GM18867 (cell line): ENCODE data around the gene PROCR.
"Not testable (repeated sequence)": the region's sequence is repeated elsewhere in the genome, so short reads cannot be mapped to it uniquely, and the experiment has no call there.

Experiments
- ATAC-seq: cut with Tn5 transposase; IDR thresholded peaks from one replicate; pipeline ENCODE4 v1.9.1; 2021; ENCODE audit warnings: mild to moderate bottlenecking, moderate library complexity; ENCODE audit not compliant: unreplicated experiment

Gene PROCR

DNA sequence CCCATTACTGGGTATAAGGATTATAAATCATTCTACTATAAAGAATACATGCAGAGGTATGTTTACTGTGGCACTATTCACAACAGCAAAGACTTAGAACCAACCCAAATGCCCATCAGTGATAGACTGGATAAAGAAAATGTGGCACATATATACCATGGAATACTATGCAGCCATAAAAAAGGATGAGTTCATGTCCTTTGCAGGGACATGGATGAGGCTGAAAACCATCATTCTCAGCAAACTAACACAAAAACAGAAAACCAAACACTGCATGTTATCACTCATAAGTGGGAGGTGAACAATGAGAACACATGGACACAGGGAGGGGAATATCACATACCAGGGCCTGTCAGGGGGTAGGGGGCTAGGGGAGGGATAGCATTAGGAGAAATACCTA, 7.3 kb upstream of the PROCR start:
- ATAC-seq, result not testable (repeated sequence)

DNA sequence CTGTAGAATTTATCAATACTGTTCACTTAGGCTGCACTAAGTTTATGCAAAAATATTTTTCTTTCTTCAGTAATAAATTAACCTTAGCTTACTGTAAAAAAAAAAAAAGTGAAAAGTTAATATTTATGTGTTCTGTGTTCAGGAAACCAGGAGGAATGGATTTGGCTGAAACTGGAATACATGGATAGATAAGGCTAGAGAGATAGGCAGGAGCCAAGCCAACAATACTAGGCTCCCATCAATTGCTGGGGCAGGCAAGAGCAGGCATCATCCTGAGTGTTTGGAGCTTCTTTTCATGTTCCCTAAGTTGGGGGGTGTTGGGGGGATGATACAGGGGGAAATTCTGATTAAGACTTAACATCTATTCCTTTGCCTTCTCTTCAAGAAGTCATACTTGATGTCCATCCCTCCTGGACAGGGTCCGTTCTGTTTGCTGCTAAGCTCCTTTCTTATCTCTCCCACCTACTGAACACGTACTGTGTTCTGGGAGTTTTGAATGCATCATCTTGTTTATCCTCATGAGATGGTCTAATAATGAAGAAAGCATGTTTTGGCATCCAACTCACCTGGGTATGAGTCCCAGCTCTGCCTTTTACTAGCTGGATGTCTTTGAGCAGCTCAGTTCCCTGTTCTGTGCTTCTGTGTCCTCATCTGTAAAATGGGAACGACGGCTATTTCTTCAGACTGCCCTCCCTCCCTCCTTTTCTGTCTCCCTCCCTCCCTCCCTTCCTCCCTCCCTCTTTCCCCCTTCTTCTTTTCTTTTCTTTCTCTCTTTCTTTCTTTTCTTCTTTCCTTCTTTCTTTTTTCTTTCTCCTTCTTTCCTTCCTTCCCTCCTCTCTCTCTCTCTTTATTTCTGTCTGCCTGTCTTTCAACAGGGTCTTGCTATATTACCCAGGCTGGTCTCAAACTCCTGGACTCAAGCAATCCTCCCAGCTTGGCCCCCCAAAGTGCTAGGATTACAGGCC, 6.4 kb upstream of the PROCR start:
- ATAC-seq, result no peak

DNA sequence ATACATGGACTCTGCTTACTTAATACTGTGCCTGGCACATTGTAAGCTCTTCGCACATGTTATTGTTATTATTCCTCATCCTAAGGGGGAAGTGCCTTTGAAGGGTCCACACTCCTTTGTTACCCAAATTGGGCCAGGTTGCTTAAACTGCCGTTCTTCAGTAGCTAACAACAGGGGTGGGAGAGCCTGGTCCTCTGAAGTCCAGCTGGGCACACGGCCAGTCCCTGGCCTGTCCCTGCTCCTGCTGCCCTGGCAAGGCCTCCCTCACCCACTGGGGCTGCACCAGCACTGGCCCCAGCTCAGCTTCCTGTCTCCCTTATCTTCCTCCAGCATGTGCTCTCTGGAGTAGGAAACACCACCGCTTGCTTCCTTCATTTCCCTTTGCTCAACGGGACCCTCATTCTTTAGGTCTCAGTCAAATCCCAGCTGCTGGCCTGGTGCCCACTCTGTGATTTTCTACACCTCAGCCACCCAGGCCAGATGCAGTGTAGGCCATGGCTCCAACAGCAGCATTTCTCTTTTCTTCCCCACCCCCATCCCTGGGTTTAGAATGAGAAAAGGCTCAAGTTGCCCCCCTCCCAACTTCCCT, 5.5 kb upstream of the PROCR start:
- no peak for ATAC-seq

DNA sequence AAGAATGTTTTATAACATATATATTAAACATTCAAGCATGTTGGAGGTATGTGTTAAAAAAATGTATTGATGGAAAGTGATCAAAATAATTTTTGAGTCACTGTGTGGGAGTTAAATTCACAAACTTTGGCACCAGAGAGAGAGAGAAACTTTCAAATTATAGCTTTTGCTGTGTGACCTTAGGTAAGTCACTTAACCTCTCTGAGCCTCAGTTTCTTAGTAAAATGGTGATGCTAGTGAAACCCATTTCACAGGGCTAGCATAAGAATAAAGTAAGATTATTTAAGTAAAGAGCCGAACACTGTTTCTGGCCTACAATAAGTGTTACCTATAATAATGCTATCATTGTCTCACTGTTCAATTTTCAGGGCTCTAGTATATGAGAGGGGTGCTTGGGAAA, 4.1 kb upstream of the PROCR start:
- no peak for ATAC-seq

DNA sequence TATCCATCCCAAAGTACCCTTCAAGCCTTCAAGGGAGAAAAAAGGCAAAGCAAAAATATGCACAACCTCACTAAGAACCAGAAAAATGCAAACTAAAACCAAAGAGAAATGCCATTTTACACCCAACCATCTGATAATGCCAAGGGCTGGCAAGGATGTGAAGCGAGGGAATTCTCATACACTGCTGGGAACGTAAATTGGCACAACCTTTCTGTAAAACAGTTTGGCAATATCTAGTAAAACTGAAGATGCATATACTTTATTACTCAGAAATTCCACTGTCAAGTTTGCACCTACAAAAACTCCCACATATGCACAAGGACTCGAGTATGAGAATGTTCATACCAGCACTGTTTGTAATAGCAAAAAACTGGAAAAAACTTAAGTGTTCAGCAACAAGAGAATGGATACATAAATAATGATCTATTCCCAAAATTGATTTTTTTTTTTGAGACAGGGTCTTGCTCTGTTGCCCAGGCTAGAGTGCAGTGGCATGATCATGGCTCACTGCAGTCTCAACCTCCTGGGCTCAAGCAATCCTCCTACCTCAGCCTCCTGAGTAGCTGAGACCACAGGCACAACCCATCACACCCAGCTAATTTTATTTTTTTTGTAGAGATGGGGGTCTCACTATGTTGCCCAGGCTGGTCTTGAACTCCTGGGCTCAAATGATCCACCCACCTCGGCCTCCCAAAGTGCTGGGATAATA, 3.0 kb upstream of the PROCR start:
- ATAC-seq, result not testable (repeated sequence)

DNA sequence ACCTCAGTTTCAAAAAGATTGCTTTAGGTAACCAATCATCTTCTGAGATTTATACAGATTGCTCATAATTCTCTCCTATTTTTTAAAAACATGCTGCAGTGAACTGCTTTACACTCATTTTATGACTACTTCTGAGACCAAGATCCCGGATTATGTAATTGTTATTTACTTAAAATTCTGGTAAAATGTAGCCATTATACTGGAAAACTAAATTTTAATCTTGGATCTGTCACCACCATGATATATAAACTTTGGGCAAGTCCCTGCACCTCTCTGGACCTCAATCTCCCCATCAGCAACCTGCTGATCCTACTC, 477 bp upstream of the PROCR start:
- no peak for ATAC-seq

DNA sequence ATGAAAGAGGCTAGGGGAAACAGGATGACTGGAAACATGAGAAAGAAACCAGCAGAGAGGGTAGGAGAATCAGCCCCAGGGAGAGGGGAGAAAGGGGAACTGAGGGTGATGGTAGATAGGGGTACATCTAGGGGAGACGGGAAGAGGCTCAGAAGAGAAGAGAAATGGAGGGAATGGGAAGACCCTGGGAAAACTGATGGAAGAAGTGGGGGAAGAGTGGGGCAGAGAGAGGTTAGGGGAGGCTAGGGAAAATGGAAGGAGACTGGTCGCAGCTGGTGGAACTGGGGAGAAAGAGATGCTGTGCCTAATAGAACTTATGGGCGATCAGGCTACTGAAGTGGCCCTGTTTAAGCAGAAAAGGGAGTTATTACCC, 548 bp downstream of the PROCR start:
- ATAC-seq, result no peak

DNA sequence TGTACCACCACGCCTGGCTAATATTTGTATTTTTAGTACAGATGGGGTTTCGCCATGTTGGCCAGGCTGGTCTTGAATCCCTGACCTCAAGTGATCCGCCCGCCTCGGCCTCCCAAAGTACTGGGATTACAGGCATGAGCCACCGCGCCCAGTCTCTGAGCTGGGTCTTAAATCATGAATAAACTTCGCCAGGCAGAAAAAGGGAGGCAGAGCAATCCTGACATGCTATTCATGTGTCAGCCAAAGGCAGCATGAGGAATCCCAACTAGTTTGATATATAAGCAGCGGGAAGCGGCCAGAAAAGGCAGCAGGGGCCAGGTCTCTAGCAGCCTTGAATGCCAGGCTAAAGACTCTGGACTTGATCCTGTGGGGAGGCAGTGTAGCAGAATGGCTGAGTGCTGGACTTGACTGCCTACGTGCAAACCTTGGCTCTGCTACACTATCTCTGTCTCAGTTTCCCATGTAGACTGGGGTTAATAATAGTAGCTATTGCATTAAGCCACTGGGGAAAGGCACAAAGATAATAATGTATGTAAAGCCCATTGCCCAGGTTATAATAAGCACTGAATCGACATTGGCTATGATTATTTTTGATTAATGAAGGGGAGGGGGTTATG, 1.8 kb downstream of the PROCR start:
- no peak for ATAC-seq

DNA sequence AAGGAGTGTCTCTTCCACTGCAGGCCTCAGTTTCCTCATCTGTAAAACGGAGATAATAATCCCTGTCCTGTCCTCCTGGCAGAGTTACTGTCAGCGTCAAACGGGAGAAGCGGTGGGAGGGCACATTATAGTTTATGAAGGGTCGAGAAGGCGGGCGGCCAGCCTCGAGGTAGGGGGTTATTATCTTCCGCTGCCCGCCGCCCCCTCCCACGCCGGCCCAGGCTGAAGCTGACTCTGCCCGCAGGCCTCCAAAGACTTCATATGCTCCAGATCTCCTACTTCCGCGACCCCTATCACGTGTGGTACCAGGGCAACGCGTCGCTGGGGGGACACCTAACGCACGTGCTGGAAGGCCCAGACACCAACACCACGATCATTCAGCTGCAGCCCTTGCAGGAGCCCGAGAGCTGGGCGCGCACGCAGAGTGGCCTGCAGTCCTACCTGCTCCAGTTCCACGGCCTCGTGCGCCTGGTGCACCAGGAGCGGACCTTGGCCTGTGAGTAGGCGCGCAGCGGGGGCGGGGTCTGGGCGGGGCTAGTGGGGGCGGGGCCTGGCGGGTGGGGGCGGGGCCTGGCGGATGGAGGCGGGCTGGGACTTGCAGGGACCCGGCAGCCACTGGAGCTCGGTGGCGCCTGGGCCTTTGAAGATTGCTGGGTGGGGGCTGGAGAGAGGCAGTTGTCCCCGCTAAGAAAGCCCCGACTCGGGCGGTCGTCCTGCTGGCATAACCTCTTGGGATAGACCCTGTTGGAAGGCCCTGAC, 2.8 kb downstream of the PROCR start:
- no peak for ATAC-seq

DNA sequence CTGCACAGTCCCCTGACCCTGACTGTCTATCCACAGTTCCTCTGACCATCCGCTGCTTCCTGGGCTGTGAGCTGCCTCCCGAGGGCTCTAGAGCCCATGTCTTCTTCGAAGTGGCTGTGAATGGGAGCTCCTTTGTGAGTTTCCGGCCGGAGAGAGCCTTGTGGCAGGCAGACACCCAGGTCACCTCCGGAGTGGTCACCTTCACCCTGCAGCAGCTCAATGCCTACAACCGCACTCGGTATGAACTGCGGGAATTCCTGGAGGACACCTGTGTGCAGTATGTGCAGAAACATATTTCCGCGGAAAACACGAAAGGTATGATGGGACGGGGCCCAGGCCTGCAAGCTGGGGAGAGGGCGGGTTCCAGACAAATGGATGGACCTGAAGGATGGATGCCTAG, 4.3 kb downstream of the PROCR start:
- no peak for ATAC-seq

DNA sequence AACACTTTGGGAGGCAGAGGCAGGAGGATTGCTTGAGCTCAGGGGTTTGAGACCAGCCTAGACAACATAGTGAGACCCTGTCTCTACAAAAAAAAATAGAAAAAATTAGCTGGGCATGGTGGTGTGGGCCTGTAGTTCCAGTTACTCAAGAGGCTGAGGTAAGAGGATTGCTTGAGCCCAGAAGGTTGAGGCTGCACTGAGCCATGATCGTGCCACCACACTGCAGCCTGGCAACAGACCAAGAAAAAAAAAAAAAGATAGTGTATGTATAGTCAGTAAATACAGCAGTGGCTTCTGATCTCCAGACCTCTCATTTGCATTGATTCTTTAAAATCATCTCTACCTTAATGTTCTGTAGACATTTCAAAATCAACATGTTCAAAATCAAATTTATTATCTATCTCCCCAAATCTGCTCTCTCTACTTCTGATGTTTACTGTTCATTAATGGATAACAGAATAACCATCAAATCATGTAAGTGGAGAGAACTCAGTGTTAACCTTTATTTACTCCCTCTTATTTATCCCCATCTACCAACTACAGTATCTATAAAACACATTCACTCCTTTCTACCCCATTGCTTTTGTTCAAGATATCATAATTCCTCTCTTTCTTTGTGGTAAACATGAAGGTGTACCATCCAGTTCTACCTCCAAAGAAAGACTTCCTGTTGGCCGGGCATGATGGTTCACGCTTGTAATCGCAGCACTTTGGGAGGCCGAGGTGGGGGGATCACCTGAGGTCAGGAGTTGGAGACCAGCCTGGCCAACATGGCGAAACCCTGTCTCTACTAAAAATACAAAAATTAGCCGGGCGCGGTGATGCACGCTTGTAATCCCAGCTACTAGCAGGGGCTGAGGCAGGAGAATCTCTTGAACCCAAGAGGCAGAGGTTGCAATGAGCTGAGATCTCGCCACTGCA, 7.7 kb downstream of the PROCR start:
- no peak for ATAC-seq

DNA sequence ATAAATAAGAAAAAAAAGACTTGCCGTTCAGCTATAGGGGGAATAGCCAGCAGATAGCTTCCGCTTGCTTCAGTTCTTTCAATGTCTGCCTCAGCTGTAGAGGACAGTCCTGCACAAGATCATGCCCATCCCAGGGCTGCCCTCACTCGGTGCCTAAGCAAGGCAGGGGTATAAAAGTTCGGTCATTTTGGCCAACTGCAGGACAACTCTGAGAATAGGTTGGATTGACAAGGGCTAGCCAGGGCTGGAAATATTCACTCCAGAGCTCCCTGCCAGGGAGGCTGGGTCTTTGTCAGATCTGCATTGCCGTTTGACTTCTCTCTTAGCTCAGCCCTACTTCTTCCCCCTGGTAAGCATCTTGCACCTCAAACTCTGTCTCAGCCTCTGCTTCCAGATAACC, 8.4 kb downstream of the PROCR start:
- ATAC-seq, result no peak

DNA sequence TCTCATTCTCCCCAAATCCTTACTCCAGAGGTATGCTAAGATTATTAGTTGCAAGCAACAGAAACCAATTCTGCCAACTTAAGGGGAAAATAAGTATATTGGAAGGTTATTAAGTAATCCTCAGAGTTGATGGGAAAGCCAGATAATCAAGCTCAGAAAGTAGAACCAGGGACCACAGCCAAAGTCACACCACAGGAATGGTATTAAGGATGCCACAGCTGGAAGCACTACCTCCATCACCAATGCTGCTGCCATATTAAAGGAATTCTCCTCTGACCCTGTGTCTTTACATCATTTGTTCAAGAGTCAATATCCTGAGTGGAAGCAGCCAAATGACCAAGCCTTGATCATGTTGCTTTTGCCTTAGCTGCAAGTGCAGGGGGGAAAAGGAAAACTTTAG, 9.9 kb downstream of the PROCR start:
- no peak for ATAC-seq

DNA sequence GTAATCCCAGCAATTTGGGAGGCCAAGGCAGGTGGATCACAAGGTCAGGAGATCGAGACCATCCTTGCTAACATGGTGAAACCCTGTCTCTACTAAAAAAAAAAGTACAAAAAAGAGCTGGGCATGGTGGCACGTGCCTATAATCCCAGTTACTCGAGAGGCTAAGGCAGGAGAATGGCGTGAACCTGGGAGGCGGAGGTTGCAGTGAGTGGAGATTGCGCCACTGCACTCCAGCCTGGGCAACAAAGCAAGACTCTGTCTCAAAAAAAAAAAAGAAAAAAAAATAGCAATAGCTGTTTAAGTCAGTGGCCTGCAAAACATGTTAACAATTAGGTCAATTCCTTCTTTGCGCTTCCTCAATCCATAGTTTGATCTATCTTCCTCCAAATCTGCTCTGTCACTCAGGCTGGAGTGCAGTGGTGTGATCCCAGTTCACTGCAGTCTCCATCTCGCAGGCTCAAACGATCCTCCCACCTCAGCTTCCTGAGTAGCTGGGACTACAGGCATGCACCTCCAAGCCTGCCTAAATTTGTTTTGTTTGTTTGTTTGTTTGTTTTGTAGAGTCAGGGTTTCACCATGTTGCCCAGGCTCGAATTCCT, 14.9 kb downstream of the PROCR start:
- ATAC-seq, result not testable (repeated sequence)

DNA sequence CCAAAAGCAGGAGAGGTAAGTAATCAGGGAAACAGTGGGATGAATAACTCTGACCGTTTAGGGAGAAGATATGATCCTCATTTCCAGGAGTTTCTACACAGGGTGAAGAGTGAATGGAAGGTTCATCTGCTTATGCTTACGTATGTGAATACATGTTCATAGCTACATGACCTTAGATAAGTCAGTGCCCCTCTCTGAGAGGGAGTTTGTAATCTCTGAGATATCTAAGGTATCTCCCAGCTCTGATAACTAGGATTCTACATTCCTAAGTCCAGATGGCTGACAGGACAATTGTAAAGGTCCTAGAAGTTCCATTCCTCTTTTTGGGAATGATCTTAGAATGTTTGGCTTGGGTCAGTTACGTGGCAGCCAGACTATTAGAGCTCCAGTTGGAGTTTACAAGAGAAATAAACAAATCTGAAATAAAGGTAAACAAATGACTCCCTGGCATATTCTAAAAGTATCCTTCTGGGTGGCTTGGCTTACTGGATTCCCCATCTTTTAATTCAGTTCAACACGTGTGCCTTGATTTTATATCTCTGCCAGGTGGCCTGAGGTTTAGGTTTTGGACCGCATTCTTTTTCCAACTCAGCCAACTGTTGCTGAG, 15.8 kb downstream of the PROCR start:
- no peak for ATAC-seq

DNA sequence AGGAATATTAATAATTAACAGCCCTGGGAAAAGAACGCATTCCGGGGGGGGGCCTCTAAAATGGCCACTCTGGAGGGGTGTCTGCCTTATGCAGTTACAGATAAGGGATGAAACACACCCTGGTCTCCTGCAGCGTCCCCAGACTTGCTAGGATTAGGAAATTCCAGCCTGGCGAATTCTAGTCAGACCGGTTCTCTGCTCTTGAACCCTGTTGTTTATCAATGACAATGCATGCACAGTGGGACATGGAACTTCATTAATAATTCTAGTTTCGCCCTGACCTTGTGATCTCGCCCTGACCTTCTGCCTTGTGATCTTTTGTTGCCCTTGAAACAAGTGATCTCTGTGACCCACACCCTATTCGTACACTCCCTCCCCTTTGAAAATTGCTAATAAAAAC, 17.4 kb downstream of the PROCR start:
- not testable (repeated sequence) for ATAC-seq

DNA sequence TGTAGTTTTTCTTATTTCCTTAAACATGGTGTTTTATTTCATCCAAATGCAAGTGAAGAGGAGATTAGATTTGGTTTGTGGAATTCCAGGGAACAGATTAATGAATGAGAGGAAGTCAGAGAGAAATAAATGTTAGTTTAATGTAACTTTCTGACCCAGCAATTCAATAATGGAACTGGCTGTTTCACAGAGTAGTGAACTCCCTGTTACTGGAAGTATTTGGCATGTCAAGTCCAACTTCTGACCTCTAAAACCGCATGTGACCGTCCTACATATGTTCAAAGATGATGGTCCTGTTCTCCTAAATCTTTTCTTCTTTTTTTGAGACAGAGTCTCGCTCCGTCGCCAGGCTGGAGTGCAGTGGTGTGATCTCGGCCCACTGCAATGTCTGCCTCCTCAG, 18.7 kb downstream of the PROCR start:
- ATAC-seq, result no peak

DNA sequence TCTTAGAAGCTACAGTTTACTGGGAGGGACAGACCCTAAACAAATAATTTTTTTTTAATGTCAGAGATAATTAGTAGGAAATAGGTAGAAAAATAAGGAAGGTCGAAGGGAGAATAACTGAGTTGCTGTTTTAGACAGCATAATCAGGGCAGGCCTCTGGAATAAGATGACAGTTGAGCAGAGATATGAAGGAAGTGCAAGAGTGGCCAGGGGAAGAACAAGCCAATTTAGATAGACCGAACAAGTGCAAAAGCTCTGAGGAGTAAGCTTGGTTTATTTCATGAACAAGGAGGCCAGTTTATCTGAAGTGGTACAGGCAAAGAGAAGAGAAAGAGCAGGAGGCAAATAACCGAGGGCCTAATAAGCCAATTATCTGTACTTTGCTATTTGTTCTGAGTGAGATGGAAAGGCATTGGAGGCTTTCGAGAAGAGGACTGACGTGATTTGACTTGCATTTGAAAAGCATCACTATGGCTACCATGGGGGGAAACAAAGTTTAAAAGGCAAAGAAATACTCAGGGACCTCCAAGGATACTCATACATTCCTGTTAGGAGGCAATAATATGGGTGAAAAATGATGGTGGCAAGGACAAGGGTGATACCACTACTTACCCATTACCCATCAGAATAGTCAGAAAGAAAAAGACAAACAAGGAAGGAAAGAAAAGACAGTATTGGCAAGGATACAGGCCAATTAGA, 19.7 kb downstream of the PROCR start:
- ATAC-seq, result no peak
